A673 (cell line): ENCODE results near the gene AKT3.

Source experiments
- CTCF ChIP-seq: fragments of 300-800, 200-600 bp; sonication (generic); conservative IDR thresholded peaks from 2 replicates; pipeline ENCODE4 v1.5.1; 2017; ENCODE audit warnings: low read depth, mild to moderate bottlenecking, antibody characterized with exemption, low read length, moderate library complexity, mixed read lengths
- EZH2 ChIP-seq: fragments of 200-600 bp; sonication (generic); IDR thresholded peaks from 2 replicates; pipeline ENCODE4 v1.6.1; 2017; ENCODE audit warnings: borderline replicate concordance, low read depth, mild to moderate bottlenecking, mixed read lengths, antibody characterized with exemption, low read length; ENCODE audit not compliant: poor library complexity, severe bottlenecking

- TF ChIP-seq CTCF (no peak), EZH2 (no peak)
These were observed 120.1 kb downstream of the AKT3 start for GRCh38 chr1:243729956-243730355.
